CMK (cell line): ENCODE measurements around the gene KCNMB2.
"Not testable (repeated sequence)": the region's sequence is repeated elsewhere in the genome, so short reads cannot be mapped to it uniquely, and the experiment has no call there.

Source experiments
- DNase-seq: peaks from one replicate; pipeline ENCODE4 v3.0.0-alpha.2; 2010; ENCODE audit warnings: low read depth

KCNMB2 gene

DNA sequence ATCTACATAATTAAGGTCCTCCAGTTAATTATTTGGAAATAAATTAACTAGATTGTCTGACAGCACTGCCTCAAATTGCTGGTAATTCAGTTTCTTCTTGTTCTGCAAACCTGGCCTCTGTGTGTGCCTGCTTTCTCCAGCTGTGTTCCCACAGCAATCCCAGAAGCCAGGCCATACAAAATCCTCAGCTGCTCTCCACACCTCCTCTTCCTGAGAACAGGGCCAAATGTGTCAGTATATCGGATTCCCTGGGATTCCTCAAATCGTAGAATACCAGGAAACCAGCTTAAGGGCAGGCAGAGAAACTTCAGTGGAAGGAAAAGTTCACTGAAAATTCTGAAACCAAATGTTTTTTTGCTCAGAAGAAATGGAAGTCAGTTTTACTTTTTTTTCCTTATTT lies 273.9 kb downstream of the KCNMB2 start:
- DNase-seq = no peak

DNA sequence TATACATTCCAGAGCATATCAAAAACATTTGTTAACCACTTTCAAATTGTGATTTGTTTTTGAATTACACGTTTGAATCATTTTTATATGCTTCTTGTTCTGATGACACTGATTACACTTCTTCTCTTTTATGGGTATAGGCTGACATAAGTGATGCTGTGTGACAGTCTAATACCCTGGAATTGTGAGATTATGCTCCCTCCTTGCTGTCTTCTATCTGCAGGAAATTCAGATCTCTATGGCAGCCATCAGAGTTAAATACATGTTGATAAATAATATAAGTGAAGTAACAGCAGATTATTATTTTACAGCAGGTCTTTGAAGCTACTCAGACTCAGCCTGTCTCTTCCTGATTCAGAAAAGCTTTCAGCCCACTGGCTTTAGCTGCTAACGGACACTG lies 286.5 kb downstream of the KCNMB2 start:
- no peak for DNase-seq

DNA sequence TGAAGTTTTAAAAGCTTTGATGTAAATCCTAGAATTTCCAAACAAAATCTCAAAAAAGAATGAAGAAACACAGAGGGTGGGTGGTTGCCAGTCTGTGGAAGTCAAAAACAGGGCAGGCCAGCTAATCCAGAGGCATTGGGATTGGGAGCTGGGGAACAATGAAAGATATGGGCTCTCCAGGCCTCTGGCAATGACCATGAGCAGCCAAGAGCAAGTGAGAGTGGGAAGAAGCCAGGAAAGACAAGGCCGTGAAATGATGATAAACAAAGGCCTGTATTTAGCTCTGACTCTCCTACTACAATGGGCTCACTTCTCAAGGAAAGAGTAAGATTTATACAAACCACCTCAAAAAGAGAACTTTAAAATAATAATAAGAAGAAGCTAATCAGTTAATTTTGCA lies 286.9 kb downstream of the KCNMB2 start:
- DNase-seq = no peak

DNA sequence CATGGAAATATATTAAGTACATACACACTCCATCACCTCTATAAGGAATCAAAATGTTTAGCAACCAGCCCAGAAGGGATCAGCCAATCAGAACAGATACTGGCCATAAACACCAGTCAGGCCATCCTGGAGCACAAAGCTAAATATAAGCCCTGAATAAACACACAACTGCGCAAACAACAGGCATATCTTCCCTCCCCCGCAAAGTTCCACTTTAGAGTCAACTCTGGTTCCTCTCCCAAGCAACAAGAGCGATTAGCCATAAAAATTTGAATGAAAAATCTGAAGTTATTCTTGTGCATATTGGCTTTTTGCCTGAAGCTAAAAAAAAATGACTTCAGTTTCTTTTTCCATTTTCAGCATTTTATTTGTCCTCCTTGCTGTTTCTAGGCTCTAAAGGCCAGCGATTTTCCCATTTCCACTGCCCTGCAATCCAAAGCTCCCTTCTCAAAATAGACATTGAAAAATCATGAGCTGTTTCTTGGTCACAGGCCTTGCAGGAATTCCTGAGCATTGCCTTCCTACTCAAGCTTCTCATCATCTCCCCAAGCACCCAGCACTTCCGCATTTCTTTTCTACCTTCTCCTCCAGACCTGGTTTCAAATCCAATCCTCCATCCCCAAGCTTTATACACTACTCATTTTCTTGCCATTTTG lies 287.5 kb downstream of the KCNMB2 start:
- DNase-seq = no peak

DNA sequence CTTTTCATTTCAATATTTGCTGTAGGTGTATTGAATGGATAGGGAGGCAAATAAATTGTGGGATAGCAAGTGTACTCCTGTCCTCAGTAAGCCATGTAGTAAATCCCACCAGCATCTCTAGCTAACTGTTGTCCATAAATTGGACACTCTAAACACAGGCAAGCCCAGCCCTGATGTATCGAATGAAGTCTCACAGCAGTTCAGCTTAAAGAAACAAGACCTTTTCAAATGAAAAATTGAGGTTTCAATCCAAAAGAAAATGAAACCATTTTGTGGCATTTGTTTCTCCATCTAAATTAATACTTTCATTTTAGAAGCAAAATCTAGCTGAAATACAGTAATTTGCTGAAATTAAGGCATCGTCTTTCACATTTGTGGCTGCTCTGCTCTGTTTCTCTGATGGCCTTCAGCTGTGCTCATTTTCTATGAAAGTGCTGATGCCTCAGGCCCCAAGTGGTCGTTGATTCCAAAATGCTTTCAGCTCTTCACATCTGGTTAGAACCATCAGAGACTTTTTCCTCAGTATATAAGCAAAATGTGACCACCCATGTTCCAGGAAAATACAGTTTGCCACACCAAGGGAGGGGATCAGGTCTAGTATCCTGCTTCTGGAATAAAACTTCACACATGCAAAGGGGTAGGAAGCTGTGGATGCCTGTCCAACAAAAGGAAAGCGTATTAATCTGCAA lies 290.3 kb downstream of the KCNMB2 start:
- DNase-seq = no peak

DNA sequence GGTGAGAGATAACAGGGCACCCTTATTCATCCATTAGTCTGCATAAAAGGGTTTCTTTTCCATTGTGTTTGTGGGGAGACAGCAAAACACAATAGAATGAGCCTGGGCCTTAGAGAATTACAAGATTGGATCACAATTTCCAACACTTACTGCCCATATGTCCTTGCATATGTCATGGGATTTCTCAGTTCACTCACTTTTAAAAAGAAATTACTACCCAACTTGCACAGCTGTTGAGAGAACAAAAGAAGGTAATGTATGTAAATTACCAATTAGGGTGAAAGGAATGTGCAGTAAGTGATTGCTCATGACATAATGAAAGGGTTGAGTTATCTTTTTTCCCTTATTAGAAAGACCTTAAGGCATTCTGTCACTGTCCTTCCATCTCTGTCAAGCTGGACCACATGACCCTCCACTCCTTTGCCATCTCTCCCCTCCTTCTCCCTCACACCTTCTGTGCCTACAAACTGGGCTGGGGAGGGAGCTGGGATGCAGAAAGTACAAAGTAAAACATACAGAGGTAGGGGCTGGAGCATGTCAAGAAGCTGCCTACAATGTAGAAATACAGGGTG lies 291.1 kb downstream of the KCNMB2 start:
- DNase-seq = no peak

DNA sequence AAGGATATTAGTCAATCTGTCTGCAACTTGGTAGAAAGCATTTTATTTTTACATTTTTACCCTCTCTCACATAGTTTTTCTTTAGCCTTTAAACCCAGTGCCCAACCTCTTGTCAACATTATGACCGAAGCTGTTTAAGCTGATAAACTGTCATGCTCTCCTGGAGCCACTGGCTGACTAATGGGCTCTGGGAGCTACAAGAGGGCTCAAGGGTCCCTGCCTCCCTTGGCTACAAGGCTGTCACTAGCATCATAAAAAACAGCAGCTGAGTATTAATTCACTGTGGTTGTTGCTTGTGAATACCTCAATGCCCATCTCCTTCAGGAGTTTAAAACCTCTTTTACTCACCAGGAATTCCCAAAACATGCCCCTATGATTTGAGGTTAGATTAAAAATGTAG lies 297.5 kb downstream of the KCNMB2 start:
- DNase-seq = no peak

DNA sequence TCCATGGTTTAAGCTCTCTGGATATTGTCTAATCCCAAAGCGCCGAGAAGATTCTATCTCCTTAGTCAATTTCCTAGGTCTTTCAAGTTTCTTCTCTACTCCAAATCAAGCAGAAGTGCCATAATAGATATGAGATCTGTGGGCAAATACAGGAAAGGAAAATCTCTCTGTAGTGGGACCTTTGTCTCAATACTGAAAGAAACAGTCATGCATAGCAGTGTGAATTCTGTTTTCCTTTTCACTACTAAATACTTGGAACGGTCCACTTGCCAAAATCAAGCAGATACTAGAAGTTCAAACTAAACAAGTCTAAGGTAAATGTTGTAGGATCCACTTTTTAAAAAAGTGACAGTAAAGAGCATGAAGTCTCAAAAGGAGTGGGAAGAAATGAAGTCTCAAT lies 298.8 kb downstream of the KCNMB2 start:
- no peak for DNase-seq

DNA sequence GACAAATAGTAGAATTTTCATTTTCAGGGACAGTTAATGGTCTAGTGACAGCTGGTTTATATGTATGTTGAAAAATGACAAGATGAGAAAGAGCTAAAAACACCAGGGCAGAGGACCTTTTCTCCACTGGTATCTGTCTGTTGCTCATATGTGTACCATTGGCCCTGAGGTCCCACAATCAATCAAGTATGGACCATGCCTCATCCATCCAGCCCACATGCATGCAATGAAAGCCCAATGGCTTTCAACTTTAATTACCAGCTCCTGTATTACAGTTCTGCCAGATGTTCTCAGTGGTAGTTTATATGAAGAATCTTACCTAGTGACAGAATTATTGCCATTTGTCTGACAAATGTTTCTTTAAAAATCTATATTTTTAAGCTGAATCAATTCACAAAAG lies 301.3 kb downstream of the KCNMB2 start:
- DNase-seq = no peak

DNA sequence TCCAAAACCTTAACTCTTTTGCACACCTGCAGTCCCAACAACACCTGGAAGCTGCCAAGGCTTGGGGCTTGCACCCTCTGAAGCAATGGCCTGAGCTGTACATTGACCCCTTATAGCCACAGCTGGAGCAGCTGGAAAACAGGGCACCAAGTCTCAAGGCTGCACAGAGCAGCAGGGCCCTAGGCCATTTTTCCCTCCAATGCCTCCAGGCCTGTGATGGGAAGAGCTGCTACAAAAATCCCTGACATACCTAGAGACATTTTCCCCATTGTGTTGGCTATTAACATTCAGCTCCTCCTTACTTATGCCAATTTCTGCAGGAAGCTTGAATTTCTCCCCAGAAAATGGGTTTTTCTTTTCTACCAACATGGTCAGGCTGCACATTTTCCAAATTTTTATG lies 304.4 kb downstream of the KCNMB2 start:
- no peak for DNase-seq

DNA sequence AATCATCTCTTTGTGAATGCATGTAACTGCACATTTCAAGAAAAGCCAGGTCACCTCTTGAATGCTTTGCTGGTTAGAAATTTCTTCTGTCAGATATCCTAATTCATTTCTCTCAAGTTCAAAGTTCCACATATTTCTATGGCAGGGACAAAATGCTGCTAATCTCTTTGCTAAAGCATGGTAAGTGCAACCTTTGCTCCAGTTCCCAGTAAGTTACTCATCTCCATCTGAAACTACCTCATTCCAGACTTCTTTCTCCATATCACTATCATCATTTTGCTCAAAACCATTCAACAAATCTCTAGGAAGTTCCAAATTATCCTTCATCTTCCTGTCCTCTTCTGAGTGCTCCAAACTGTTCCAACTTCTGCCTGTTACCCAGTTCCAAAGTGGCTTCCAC lies 304.8 kb downstream of the KCNMB2 start:
- no peak for DNase-seq

DNA sequence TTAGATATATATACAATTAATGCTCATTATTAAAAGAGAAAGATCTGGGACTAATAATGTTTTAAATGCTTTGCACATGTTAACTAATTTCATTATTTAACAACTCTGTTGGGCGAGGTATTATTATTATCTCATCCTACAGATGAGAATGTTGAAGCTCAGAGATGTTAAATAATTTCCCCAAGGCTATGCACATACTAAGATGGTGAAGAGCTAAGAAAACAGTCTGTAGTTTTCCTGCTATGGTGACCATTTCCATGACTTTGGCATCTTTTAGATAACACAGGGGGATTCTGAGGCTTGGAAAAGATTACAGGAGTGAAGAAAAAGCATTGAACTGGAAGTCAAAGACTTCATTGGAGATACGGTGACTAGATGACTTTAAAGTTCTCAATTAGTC lies 308.7 kb downstream of the KCNMB2 start:
- DNase-seq = no peak

DNA sequence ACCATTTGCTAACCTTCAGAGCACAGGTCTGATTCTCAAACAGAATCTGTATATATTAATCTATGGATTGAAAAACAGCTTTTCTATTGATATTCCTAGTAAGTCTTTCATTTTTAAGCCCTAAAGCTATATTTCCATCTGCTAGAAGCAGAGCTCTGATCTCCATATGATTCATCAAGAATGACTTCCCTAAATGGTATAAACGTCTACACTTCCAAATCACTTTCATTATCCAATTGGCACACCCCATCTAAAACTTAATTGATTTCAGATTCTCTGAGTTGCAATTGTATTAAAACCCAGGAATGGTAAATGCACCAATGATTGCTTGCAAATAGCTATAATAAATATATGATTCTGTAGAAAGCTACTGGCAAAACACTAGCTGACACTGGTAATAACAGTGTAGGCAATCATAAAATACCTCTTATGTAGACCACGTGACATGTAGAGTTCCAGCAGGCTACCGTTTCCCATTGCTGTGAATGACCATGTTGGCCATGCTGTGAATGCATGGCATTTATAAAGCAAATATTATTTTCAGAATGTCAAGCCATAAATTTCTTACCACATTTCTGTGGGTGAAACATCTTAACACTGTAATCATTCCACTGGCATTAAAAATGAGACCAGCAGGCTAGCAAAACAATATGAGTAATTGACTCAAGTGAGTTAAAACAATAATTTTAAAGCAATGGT lies 309.3 kb downstream of the KCNMB2 start:
- no peak for DNase-seq

DNA sequence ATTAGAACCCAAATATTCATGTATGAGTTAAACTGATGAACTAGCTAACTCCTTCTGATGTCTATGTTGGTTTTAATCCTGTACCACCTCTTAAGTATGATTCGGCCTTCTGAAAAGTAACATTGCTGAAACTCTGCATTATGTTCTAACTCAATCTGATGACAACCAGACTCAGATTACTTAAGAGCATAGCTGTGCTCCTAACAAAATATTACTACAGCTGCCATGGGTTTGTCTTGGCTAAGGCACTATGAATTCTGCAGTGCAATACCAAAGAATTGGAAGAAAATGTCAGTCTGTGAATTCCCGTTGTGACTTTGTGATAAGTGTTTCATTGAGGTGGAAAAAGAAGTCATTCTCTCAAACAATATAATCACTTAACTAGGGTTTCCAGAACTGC lies 311.0 kb downstream of the KCNMB2 start:
- DNase-seq = no peak

DNA sequence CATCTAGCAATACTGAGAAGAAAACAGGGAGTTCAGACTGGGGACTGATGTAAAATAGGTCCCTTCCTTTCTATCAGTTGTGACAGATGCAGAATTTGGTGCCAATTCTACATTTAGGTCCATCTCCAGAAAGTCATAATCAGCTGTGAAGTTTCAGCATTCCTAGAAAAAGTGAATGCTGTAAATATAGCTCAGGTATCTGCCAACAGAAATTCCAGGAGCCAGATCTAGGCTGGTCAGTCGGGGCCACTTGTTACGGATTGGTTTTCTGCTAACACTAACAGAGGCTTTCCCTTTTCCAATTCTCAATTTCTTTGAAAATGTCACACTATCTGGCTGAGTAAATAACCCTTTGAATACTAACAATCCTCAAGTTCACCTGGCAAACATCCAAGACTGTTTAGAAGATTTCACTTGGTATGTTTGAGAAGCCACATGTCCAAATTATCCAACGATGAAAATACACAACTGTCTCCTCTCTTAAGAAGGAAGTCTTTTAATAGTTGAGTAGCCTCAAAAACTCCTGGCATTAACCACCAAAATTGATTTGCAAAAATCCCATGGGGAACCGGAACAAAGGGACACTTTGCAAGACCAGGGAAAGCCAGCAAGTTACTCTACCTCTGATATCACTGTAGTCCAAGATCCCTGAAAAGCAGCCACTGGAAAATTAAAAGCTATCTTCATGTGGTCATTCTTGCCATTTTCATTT lies 313.1 kb downstream of the KCNMB2 start:
- DNase-seq = no peak

DNA sequence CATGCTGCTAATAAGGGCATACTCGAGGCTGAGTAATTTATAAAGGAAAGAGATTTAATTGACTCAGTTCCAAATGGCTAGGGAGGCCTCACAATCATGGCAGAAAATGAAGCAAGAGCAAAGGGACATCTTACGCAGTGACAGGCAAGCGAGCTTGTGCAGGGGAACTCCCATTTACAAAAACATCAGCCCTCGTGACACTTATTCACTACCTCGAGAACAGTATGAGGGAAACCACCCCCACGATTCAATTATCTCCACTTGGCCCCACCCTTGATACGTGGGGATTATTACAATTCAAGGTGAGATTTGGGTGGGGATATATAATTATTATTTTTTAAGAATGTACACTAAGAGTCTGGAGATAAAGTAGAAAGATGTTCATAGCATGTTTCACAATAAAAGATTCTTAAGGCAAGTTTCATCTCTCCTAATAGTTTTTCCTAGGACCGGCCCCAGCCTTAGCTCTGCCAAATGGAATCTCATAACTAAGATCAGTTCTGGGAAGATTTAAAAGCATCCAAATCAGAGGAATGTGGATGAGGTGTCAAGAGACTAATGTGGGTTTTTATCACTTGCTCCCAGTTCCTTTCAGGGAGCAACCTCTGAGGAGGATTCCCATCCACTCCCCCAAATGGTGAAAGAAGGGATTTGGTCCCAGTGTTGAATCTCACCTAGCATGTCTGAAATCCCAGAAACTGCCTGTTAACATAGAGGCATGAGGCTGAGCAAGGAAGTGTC lies 314.4 kb downstream of the KCNMB2 start:
- DNase-seq = no peak

DNA sequence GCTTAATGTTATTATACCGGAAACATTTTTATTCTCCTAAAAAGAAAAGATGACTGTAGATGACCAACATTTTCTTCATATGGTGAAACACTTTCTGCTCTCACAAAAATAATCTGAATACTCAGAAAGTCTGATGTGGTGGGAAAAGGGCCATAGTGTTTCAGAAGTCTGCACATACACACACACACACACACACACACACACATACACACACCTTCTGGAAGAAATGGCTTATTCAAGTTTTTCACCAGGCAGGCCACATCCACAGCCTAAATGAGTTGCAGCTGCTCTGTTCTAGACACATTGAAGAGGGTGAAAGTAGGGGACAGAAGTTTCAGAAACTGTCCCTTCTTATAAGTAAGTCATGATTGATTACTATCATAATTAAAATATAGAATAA lies 315.3 kb downstream of the KCNMB2 start:
- no peak for DNase-seq

DNA sequence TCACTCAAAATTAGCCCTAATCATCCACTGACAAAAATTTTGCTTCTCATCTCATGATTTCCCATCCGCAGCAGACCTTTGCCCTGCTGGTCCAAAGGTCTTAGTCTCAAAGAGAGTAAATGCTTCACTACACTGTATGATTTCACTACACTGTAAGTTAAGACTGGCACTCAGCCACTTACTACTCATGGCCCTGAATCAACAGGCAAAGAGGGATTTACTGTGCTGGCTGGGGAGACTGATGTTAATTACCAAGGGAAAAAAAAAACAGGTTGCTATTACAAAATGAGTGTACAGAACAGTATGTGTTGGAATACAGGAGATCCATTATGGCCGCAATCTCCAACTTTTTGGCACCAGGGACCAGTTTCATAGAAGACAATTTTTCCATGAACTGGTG lies 320.6 kb downstream of the KCNMB2 start:
- no peak for DNase-seq

DNA sequence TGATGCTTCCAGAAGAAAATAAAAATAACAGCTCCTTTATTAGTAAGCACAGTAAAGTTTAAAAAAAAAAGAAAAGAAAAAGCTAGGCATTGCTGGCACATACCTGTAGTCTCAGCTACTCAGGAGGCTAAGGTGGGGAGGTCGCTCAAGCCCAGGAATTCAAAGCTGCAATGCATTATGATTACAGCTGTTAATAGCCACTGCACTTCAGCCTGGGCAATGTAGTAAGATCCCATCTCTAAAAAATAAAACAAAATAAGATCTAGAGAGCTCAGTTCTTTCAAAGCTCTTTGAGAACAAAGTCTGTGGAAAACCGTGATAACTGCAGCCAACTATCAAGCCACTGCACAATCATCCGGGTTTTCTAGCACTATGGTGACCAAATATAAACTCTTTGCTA lies 323.1 kb downstream of the KCNMB2 start:
- no peak for DNase-seq

DNA sequence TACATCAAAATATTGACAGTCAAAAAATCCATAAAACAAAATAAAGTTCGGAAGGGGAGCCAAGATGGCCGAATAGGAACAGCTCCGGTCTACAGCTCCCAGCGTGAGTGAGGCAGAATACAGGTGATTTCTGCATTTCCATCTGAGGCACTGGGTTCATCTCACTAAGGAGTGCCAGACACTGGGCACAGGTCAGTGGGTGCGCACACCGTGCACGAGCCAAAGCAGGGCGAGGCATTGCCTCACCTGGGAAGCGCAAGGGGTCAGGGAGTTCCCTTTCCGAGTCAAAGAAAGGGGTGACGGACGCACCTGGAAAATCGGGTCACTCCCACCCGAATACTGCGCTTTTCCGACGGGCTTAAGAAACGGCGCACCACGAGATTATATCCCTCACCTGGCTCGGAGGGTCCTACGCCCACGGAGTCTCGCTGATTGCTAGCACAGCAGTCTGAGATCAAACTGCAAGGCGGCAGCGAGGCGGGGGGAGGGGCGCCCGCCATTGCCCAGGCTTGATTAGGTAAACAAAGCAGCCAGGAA lies 323.7 kb downstream of the KCNMB2 start:
- DNase-seq = not testable (repeated sequence)

DNA sequence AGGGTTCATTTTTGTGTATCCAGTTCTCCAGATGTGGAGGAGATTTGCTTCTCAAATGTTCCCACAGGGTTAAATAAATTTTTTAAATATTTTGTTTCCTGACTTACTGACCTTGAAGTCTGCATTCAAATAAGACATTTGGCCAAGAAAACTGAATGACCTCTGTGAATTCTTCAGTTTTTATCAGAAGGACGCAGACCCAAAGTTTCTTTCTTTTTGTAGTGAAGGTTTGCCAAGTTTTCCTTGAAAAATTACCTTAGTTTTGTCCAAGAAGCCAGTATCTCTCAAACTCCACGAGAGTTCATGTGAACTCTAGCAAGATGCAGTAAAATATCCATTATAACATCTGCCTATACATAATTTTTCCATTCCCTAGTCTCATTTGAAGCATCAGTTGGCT lies 332.4 kb downstream of the KCNMB2 start:
- DNase-seq = no peak

DNA sequence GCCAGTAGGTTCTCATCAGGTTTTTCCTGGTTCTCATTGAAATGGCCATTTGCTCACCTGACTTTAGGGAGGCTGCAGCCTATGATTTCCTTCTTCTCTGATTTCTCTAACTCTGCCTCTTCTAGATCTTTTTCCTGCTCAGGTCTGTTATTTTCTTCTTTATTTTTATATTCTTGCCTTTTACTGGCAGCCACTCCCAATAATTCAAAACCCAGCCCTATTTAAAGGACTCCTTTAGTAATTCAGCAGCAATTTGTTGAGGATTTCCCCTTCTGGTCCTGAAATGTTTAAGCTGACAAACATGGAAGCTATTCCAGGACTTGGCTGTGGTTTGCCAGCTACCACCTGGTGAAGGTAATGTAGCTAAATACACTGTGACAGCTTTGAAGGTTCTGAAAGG lies 333.8 kb downstream of the KCNMB2 start:
- no peak for DNase-seq
